ENCODE data around the gene FLAD1. TPM values are rescaled to one million over a fixed set of nuclear protein-coding genes. Genes with fewer than 3 reads are reported as not detected.
A peak's percentile ranks its signal among the peaks of the same experiment; 100 is the strongest.
"Not testable (repeated sequence)": the region's sequence is repeated elsewhere in the genome, so short reads cannot be mapped to it uniquely, and the experiment has no call there.

Gene FLAD1
- total RNA-seq, 5 donors from 2014 or later (not counting 1 experiment from before 2014, with no cell fraction given) = 32.8 to 64.3 (median 53.4) TPM

GRCh38 chr1:154978360-154978759, 4.8 kb upstream of the FLAD1 start:
- no peak overlapping the region for H3K4me3 Mint-ChIP-seq
- POLR2A ChIA-PET = no interaction called here
- H3K27me3 Mint-ChIP-seq = no peaks in the 10 kb centered on the region
- H3K36me3 Mint-ChIP-seq = no peaks in the 10 kb centered on the region
- H3K4me1 Mint-ChIP-seq = peaks cover 0 to 7% (median 3%) of the 10 kb centered on the region in 3 donors
- H3K9me3 Mint-ChIP-seq = no peaks in the 10 kb centered on the region
- H3K4me1 ChIP-seq (ENCODE audit: control insufficient read depth in 1 of 2, extremely low read depth in 1 of 2, insufficient read depth in 2 of 2, low read length in 2 of 2) = peaks cover 11 to 25% of the 10 kb centered on the region in 2 experiments
- no peaks in the 10 kb centered on the region for H3K27me3 ChIP-seq (replicated peaks in 1 of 2; ENCODE audit: control insufficient read depth in 2 of 2, extremely low read depth in 1 of 2, insufficient read depth in 2 of 2, low read length in 1 of 2)
- H3K9me3 ChIP-seq = no peaks in the 10 kb centered on the region
- no peak for DNase-seq
- WGBS (ENCODE audit: insufficient coverage) = no CpG with 5 or more reads among the region's 3 CpGs
- H3K4me3 ChIP-seq (ENCODE audit: control insufficient read depth in 1 of 2, extremely low read depth in 1 of 2, low read length in 1 of 2) = no peak overlapping the region
- CTCF ChIA-PET = interaction anchor here (0.8 to 1.1 kb wide), 2 partner anchors 9 to 16 kb away, joined by 3 read pairs; no protein-coding TSS in a partner anchor
- peaks cover 0 to 3% of the 10 kb centered on the region in 2 donors for H3K36me3 ChIP-seq (ENCODE audit: control insufficient read depth in 2 of 2, extremely low read depth in 1 of 2, insufficient read depth in 1 of 2, low read length in 1 of 2)
- H3K27ac Mint-ChIP-seq = no peak overlapping the region
- no peak overlapping the region for H3K27ac ChIP-seq (ENCODE audit: low read length)
- no peak for ATAC-seq (replicated peaks in 1 of 4)

DNA sequence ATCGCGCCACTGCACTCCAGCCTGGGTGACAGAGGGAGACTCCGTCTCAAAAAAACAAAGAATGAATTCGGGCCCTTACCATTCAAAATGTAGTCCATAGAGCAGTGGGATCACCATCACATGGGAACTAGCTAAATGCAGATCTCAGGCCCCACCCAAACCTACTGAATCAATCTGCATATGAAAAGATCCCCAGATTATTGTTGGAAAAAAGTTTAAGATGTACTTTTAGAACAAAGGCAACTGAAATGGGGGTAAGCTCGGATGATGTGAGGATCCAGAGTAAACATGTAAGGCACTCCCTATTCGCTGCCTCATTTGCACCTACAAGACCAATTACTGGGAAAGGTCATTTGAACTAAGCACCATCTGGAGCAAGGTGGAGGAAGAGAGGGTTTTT, 803 bp upstream of the FLAD1 start:
- peaks cover 14 to 28% of the 10 kb centered on the region in 2 experiments for H3K4me1 ChIP-seq (ENCODE audit: control insufficient read depth in 1 of 2, extremely low read depth in 1 of 2, insufficient read depth in 2 of 2, low read length in 2 of 2)
- H3K27ac ChIP-seq (ENCODE audit: low read length) = peak overlapping the region; percentile 54
- ATAC-seq (replicated peaks in 1 of 4) (no peak), DNase-seq (no peak)
- Mint-ChIP-seq H3K9me3 (no peaks in the 10 kb centered on the region), H3K27me3 (no peaks in the 10 kb centered on the region), H3K27ac (no peak overlapping the region), H3K36me3 (peaks cover 3% of the 10 kb centered on the region), H3K4me1 (peaks cover 0 to 16% (median 16%) of the 10 kb centered on the region in 3 donors), H3K4me3 (no peak overlapping the region)
- H3K36me3 ChIP-seq (ENCODE audit: control insufficient read depth in 2 of 2, extremely low read depth in 1 of 2, insufficient read depth in 1 of 2, low read length in 1 of 2) = peaks cover 0 to 12% of the 10 kb centered on the region in 2 donors
- peak overlapping the region; percentile 67 to 84 for H3K4me3 ChIP-seq (ENCODE audit: control insufficient read depth in 1 of 2, extremely low read depth in 1 of 2, low read length in 1 of 2)
- WGBS (ENCODE audit: insufficient coverage) = no CpG with 5 or more reads among the region's 6 CpGs
- POLR2A ChIA-PET = interaction anchor here in 1 of 2 donors (0.6 to 3.0 kb wide), 2 partner anchors 27 to 422 kb away, joined by 3 to 19 read pairs; partner anchors contain the start of gene PBXIP1
- H3K27me3 ChIP-seq (replicated peaks in 1 of 2; ENCODE audit: control insufficient read depth in 2 of 2, extremely low read depth in 1 of 2, insufficient read depth in 2 of 2, low read length in 1 of 2) = no peaks in the 10 kb centered on the region
- H3K9me3 ChIP-seq = no peaks in the 10 kb centered on the region
- CTCF ChIA-PET = interaction anchor here (0.6 to 3.4 kb wide), 8 partner anchors 16 to 103 kb away, joined by 3 to 29 read pairs (median 3); no protein-coding TSS in a partner anchor

- POLR2A ChIA-PET = interaction anchor here (0.7 to 3.0 kb wide), 2 partner anchors 29 to 47 kb away, joined by 3 to 19 read pairs; partner anchors contain the start of gene PBXIP1 (in 1 of the 2)
- Mint-ChIP-seq H3K36me3 (peaks cover 13% of the 10 kb centered on the region), H3K27me3 (no peaks in the 10 kb centered on the region), H3K27ac (no peak overlapping the region), H3K4me3 (no peak overlapping the region), H3K4me1 (peaks cover 8 to 21% (median 21%) of the 10 kb centered on the region in 3 donors), H3K9me3 (no peaks in the 10 kb centered on the region)
- 6% methylated on average over 10 of the region's 17 CpGs for WGBS (ENCODE audit: insufficient coverage)
- H3K27me3 ChIP-seq (replicated peaks in 1 of 2; ENCODE audit: control insufficient read depth in 2 of 2, extremely low read depth in 1 of 2, insufficient read depth in 2 of 2, low read length in 1 of 2) = no peaks in the 10 kb centered on the region
- H3K4me1 ChIP-seq (ENCODE audit: control insufficient read depth in 1 of 2, extremely low read depth in 1 of 2, insufficient read depth in 2 of 2, low read length in 2 of 2) = peaks cover 14 to 28% of the 10 kb centered on the region in 2 experiments
- CTCF ChIA-PET = interaction anchor here (0.5 to 3.4 kb wide), 15 partner anchors 10 to 190 kb away, joined by 3 to 29 read pairs (median 4); partner anchors contain the start of genes ADAM15 (in 1 of the 2), LENEP (in 1 of the 2), PBXIP1 (in 1 of the 2) and PYGO2 (in 1 of the 2)
- peaks cover 7 to 27% of the 10 kb centered on the region in 2 donors for H3K36me3 ChIP-seq (ENCODE audit: control insufficient read depth in 2 of 2, extremely low read depth in 1 of 2, insufficient read depth in 1 of 2, low read length in 1 of 2)
- H3K27ac ChIP-seq (ENCODE audit: low read length) = peak overlapping the region; percentile 52
- no peaks in the 10 kb centered on the region for H3K9me3 ChIP-seq
- peak overlapping the region; percentile 67 to 84 for H3K4me3 ChIP-seq (ENCODE audit: control insufficient read depth in 1 of 2, extremely low read depth in 1 of 2, low read length in 1 of 2)
- DNase-seq = peak in 1 of 35 experiments; percentile 28
- ATAC-seq (replicated peaks in 1 of 4) = no peak
Measured at GRCh38 chr1:154983776-154984466, 777 bp downstream of the FLAD1 start.

GRCh38 chr1:154986736-154987135, 3.6 kb downstream of the FLAD1 start:
- H3K27me3 ChIP-seq (replicated peaks in 1 of 2; ENCODE audit: control insufficient read depth in 2 of 2, extremely low read depth in 1 of 2, insufficient read depth in 2 of 2, low read length in 1 of 2); H3K9me3 ChIP-seq; H3K27ac Mint-ChIP-seq; ATAC-seq (replicated peaks in 1 of 4); H3K27me3 Mint-ChIP-seq; H3K27ac ChIP-seq (ENCODE audit: low read length); H3K4me3 ChIP-seq (ENCODE audit: control insufficient read depth in 1 of 2, extremely low read depth in 1 of 2, low read length in 1 of 2); H3K9me3 Mint-ChIP-seq; POLR2A ChIA-PET; H3K4me3 Mint-ChIP-seq; DNase-seq: not testable (repeated sequence)
- peaks cover 22% of the 10 kb centered on the region for H3K36me3 Mint-ChIP-seq
- no CpG with 5 or more reads among the region's 4 CpGs for WGBS (ENCODE audit: insufficient coverage)
- peaks cover 14 to 34% of the 10 kb centered on the region in 2 experiments for H3K4me1 ChIP-seq (ENCODE audit: control insufficient read depth in 1 of 2, extremely low read depth in 1 of 2, insufficient read depth in 2 of 2, low read length in 2 of 2)
- H3K4me1 Mint-ChIP-seq = peaks cover 17 to 29% (median 24%) of the 10 kb centered on the region in 3 donors
- peaks cover 11 to 48% of the 10 kb centered on the region in 2 donors for H3K36me3 ChIP-seq (ENCODE audit: control insufficient read depth in 2 of 2, extremely low read depth in 1 of 2, insufficient read depth in 1 of 2, low read length in 1 of 2)
- CTCF ChIA-PET = interaction anchor here in 1 of 2 donors (0.6 to 1.5 kb wide), 3 partner anchors 12 to 577 kb away, joined by 3 to 6 read pairs (median 4); no protein-coding TSS in a partner anchor

DNA sequence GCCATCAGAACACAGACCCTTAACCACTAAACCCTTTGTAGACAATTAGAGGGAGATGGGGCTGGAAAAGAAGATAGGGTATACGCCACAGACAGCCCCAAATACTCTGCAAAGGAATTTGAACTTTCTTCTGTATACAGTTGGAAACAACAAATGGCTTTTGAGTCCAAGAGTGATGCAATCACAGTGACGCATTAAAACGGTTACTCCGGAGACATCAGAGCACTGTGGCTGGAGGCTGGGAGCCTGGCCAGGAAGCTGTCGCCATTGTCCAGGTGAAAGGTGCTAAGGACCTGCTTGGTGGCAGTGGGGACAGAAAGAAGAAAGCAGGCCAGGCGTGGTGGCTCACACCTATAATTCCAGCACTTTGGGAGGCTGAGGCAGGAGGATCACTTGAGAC, 4.2 kb downstream of the FLAD1 start:
- Mint-ChIP-seq H3K27me3 (no peaks in the 10 kb centered on the region), H3K27ac (no peak overlapping the region), H3K36me3 (peaks cover 22% of the 10 kb centered on the region), H3K4me1 (peaks cover 17 to 29% (median 24%) of the 10 kb centered on the region in 3 donors), H3K4me3 (no peak overlapping the region), H3K9me3 (no peaks in the 10 kb centered on the region)
- ATAC-seq (replicated peaks in 1 of 4) (no peak), DNase-seq (no peak)
- H3K4me1 ChIP-seq (ENCODE audit: control insufficient read depth in 1 of 2, extremely low read depth in 1 of 2, insufficient read depth in 2 of 2, low read length in 2 of 2) = peaks cover 14 to 29% of the 10 kb centered on the region in 2 experiments
- peaks cover 11 to 48% of the 10 kb centered on the region in 2 donors for H3K36me3 ChIP-seq (ENCODE audit: control insufficient read depth in 2 of 2, extremely low read depth in 1 of 2, insufficient read depth in 1 of 2, low read length in 1 of 2)
- ChIA-PET POLR2A (interaction anchor here in 1 of 2 donors (0.7 kb wide), 1 partner anchor 76 kb away, joined by 3 read pairs; the partner anchor contains the start of gene EFNA4), CTCF (interaction anchor here (0.9 to 1.5 kb wide), 4 partner anchors 9 to 29 kb away, joined by 3 to 6 read pairs (median 3); no protein-coding TSS in a partner anchor)
- no peak overlapping the region for H3K4me3 ChIP-seq (ENCODE audit: control insufficient read depth in 1 of 2, extremely low read depth in 1 of 2, low read length in 1 of 2)
- H3K27ac ChIP-seq (ENCODE audit: low read length) = no peak overlapping the region
- no peaks in the 10 kb centered on the region for H3K9me3 ChIP-seq
- no peaks in the 10 kb centered on the region for H3K27me3 ChIP-seq (replicated peaks in 1 of 2; ENCODE audit: control insufficient read depth in 2 of 2, extremely low read depth in 1 of 2, insufficient read depth in 2 of 2, low read length in 1 of 2)
- 97% methylated on average over 4 of the region's 6 CpGs for WGBS (ENCODE audit: insufficient coverage)
